IPS-15b (cell line): ENCODE data around the gene PLPP6.

ENCODE experiments used
- H3K27me3 ChIP-seq: one replicate; pipeline ENCODE4 v1.6.1; 2013; ENCODE audit warnings: low read length; ENCODE audit not compliant: control insufficient read depth, insufficient read depth
- H3K36me3 ChIP-seq: one replicate; pipeline ENCODE4 v1.6.1; 2013; ENCODE audit warnings: low read length; ENCODE audit not compliant: control insufficient read depth, insufficient read depth
- H3K4me1 ChIP-seq: one replicate; pipeline ENCODE4 v1.6.1; 2013; ENCODE audit warnings: mild to moderate bottlenecking, low read length; ENCODE audit not compliant: control insufficient read depth, insufficient read depth
- H3K4me3 ChIP-seq: one replicate; pipeline ENCODE4 v1.5.1; 2013; ENCODE audit warnings: low read depth, low read length
- H3K9ac ChIP-seq: one replicate; pipeline ENCODE4 v1.6.1; 2013; ENCODE audit warnings: low read depth, mild to moderate bottlenecking, low read length
- H3K9me3 ChIP-seq: one replicate; pipeline ENCODE4 v1.6.1; 2013; ENCODE audit warnings: mild to moderate bottlenecking, low read length; ENCODE audit not compliant: control insufficient read depth, insufficient read depth

Gene PLPP6

GRCh38 chr9:4701526-4701925 is 39.4 kb downstream of the PLPP6 start:
- no peaks in the 10 kb centered on the region for H3K4me1 ChIP-seq
- no peaks in the 10 kb centered on the region for H3K27me3 ChIP-seq
- no peaks in the 10 kb centered on the region for H3K9me3 ChIP-seq
- H3K36me3 ChIP-seq: no peaks in the 10 kb centered on the region
- H3K9ac ChIP-seq: no peak overlapping the region
- H3K4me3 ChIP-seq: no peak overlapping the region

DNA sequence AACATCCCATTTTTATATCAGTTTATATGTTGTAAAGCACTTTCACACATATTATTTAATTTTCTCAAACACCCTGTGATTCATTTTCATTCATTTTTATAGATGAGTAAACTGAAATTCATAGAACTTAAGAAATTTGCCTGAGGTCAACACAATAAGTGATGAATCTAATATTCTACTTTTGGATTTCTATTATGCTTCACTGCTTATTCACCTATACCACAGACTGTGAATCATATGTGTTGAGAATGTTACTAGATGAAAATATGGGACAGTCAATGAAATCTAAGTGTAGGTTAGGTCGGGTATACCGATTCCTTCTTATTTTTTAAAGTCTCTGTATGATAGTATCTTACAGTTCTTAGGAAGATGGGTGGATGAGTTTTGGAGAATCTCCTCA is 42.0 kb downstream of the PLPP6 start:
- no peaks in the 10 kb centered on the region for H3K36me3 ChIP-seq
- no peaks in the 10 kb centered on the region for H3K9me3 ChIP-seq
- H3K9ac ChIP-seq: no peak overlapping the region
- H3K4me1 ChIP-seq: no peaks in the 10 kb centered on the region
- H3K4me3 ChIP-seq: no peak overlapping the region
- H3K27me3 ChIP-seq: no peaks in the 10 kb centered on the region

DNA sequence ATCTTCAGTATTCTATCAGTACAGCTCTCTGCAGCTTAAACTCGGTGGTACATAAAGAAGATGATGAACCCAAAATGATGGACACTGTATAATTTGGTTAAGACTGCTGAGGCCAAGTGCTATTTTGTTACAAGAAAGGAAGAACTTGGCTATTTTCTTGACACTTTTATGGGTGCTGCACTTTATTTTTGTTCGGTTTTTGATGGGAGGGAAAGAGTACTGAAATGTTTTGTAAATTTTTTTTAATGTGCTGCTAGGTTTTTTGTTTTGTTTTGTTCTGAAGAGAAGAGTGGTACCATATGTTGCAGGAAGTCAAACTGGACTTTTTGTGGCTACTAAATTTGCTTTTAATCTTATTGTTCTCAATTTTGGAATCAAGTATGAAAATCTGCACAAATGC is 43.9 kb downstream of the PLPP6 start:
- Histone ChIP-seq H3K4me1 (no peaks in the 10 kb centered on the region), H3K9ac (no peak overlapping the region), H3K4me3 (no peak overlapping the region), H3K27me3 (no peaks in the 10 kb centered on the region), H3K36me3 (no peaks in the 10 kb centered on the region), H3K9me3 (no peaks in the 10 kb centered on the region)

GRCh38 chr9:4706971-4707622 is 45.0 kb downstream of the PLPP6 start:
- Histone ChIP-seq H3K36me3 (no peaks in the 10 kb centered on the region), H3K9me3 (no peaks in the 10 kb centered on the region), H3K9ac (no peak overlapping the region), H3K4me3 (no peak overlapping the region), H3K27me3 (no peaks in the 10 kb centered on the region), H3K4me1 (no peaks in the 10 kb centered on the region)

- H3K4me3 ChIP-seq: no peak overlapping the region
- no peaks in the 10 kb centered on the region for H3K27me3 ChIP-seq
- no peaks in the 10 kb centered on the region for H3K4me1 ChIP-seq
- H3K36me3 ChIP-seq: no peaks in the 10 kb centered on the region
- no peak overlapping the region for H3K9ac ChIP-seq
- H3K9me3 ChIP-seq: no peaks in the 10 kb centered on the region
Measured at GRCh38 chr9:4709380-4709779, 47.3 kb downstream of the PLPP6 start.

DNA sequence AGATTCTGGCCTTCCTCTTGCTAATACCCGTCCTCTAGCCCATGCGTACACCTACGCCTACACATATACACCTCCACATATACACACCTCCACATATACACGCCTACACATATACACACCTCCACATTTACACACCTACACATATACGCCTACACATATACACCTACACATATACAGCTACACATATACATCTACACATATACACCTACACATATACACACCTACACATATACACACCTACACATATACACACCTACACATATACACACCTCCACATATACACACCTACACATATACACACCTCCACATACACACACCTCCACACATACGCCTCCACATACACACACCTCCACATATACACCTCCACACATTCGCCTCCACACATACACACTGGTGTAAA is 51.8 kb downstream of the PLPP6 start:
- Histone ChIP-seq H3K9ac (no peak overlapping the region), H3K36me3 (peaks cover 18% of the 10 kb centered on the region), H3K9me3 (no peaks in the 10 kb centered on the region), H3K27me3 (no peaks in the 10 kb centered on the region), H3K4me1 (no peaks in the 10 kb centered on the region), H3K4me3 (no peak overlapping the region)

DNA sequence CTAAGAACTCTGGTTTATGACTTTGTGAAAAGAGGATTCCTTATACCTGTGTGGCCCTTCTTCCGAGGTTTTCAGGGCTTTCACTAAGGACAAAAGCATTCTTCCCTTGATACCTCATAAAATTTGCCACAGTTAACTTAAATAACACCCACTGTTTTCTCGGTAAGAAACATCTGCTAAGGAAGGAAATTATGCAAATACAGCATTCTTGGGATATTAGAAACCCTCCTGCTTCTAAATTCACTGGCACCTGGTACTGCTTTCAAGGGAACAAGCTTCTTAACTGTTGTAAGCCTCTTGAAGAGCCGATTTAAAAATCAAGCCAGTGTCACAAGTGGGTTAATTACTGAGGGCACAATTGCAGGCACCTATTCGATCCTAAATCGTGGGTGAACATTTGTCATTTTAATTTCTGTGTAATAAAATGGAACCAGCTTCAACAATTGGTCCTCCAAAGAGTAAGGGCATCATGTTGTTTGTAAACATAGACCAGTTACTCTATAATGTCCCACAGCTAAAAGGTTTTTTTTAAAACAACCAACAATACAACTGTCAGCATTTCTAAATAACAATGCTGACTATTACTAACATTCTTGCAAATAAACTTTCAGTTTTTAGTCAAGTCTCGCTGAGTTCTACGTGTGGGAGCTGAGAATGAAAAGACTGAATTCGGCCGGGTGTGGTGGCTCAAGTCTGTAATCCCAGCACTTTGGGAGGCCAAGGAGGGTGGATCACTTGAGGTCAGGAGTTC is 52.3 kb downstream of the PLPP6 start:
- Histone ChIP-seq H3K9ac (no peak overlapping the region), H3K9me3 (no peaks in the 10 kb centered on the region), H3K27me3 (no peaks in the 10 kb centered on the region), H3K4me3 (no peak overlapping the region), H3K4me1 (no peaks in the 10 kb centered on the region), H3K36me3 (peaks cover 20% of the 10 kb centered on the region)
